ENCODE data around the gene LMCD1. TPM values are rescaled to one million over a fixed set of nuclear protein-coding genes. Genes with fewer than 3 reads are reported as not detected.

Gene LMCD1
- total RNA-seq, 1 donor from 2014 or later, result 69.0 TPM

- TF ChIP-seq CTCF (conservative IDR thresholded peaks at IDR 0.05; ENCODE audit: low read depth, low read length), result no peak
- DNase-seq (ENCODE audit: low read depth), result no peak
- no peak overlapping the region for H3K4me3 ChIP-seq (ENCODE audit: low read depth, low read length)
Observed at GRCh38 chr3:8596321-8597218, 94.9 kb downstream of the LMCD1 start.

DNA sequence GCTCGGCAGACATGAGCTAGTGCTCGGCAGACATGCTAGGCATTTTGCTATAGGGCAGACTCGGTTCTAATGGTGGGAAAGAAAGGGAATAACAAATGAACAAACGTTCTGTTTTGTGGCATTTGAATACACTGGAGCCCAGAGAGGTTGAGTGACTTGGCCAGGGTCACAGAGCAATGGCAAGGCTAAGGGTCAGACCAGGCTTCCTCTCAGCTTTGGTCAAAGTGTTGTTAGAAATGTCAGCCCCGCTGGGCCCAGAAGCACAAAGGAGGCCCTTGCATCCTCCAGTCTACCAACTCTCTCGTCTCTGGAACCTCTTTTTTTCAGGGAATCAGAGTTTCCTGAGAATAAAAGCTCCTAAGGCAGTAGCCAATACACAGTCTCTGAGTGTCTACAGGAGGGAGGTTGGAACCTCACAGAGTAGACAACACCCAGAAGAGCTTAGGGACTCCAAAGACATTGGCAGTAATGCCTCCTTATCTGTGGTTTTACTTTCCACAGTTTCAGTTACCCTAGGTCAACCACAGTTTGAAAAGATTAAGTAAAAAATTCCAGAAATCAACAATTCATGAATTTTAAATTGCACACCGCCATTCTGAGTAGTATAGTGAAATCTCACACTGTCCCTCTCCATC, 95.7 kb downstream of the LMCD1 start:
- no peak for DNase-seq (ENCODE audit: low read depth)
- no peak overlapping the region for H3K4me3 ChIP-seq (ENCODE audit: low read depth, low read length)
- TF ChIP-seq CTCF (conservative IDR thresholded peaks at IDR 0.05; ENCODE audit: low read depth, low read length), result no peak

- no peak overlapping the region for H3K4me3 ChIP-seq (ENCODE audit: low read depth, low read length)
- TF ChIP-seq CTCF (conservative IDR thresholded peaks at IDR 0.05; ENCODE audit: low read depth, low read length), result no peak
Observed at GRCh38 chr3:8599146-8599545, 97.5 kb downstream of the LMCD1 start.

DNA sequence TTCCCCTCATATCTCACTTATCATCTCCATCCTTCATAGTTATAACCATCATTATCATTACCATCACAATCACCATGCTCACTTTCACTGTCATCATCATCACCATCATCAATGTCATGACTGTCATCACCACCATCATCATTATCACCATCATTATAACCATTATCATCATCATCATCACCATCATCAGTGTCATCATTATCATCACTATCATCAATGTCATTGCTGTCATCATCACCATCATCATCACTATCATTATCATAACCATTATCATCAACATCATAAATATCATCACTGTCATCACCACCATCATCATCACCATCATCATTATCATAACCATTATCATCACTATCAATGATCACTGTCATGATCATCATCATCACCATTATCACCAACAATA, 98.8 kb downstream of the LMCD1 start:
- no peak for DNase-seq (ENCODE audit: low read depth)
- TF ChIP-seq CTCF (conservative IDR thresholded peaks at IDR 0.05; ENCODE audit: low read depth, low read length), result no peak
- H3K4me3 ChIP-seq (ENCODE audit: low read depth, low read length), result no peak overlapping the region

More at GRCh38 chr3:8599146-8599545, 97.5 kb downstream of the LMCD1 start:
- no peak for DNase-seq (ENCODE audit: low read depth)

DNA sequence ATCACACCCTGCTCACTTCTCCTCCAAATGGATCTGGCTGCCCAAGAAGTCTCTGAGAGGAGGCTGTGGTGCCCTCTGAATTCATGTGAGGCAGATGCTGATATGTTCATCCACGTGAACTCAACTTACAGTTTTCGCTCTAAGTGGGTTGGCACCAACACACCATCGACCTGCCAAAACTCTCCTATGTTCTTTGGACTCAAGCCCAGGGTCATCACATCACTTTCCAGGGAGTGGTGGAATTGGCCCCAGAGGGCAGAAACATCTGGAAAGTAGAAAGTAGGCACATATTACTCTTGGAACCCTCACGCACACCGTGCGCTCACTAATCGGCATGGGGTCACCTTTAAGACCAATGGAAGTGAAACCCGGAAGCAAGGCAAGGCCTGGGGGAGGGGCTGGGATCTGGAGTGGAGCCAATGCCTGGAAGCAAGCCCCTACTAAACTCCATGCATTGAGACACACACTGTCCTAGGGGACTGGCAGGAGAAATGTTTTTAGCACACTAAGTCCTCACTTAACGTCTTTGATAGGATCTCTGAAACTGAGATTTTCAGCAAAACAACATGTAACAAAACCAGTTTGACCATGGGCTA, 101.6 kb downstream of the LMCD1 start:
- no peak for DNase-seq (ENCODE audit: low read depth)
- no peak overlapping the region for H3K4me3 ChIP-seq (ENCODE audit: low read depth, low read length)
- TF ChIP-seq CTCF (conservative IDR thresholded peaks at IDR 0.05; ENCODE audit: low read depth, low read length), result no peak

GRCh38 chr3:8604006-8604405, 102.4 kb downstream of the LMCD1 start:
- DNase-seq (ENCODE audit: low read depth), result no peak
- H3K4me3 ChIP-seq (ENCODE audit: low read depth, low read length), result no peak overlapping the region
- TF ChIP-seq CTCF (conservative IDR thresholded peaks at IDR 0.05; ENCODE audit: low read depth, low read length), result no peak

Measured in epithelial cell of proximal tubule (primary cell).